Body of pancreas (tissue), 4 donors: ENCODE results near the gene GRID2.

ENCODE experiments used
- CTCF ChIP-seq, 7 experiments: fragments of 450-650 bp in 4 of 7; fragments of 200-600 bp in 3 of 7; sonication (generic) in 3 of 7; IDR thresholded peaks; one replicate each; pipeline ENCODE4 v1.5.1; 2016 to 2019; ENCODE audit warnings: antibody characterized with exemption in 7 of 7
- POLR2A ChIP-seq, 3 donors: fragments of 450-650 bp; IDR thresholded peaks; one replicate each; pipeline ENCODE4 v1.6.1; 2016; ENCODE audit warnings: antibody characterized with exemption in 3 of 3, mild to moderate bottlenecking in 2 of 3

DNA sequence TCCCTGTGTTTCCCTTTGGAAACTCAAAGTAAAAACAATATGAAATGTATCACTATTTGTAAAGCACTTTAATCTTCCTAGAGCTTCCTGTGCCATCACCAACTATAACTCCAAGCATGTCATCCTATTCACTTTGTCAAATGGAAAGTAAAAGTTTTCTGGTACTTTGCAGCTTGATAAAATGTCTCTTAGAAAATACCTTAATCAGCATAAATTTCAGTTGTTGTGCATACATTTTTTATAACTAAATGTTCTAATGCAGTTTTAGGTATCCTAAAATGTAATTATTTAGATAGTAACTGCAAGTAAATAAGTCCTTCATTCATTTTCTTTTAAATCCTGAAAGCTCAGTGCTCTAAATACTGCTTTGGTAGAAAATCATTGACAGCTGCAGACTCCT, 558.7 kb downstream of the GRID2 start:
- no peak for TF ChIP-seq CTCF (IDR thresholded peaks at IDR 0.05)
- TF ChIP-seq POLR2A (IDR thresholded peaks at IDR 0.05) = no peak
